Measurements from ENCODE around the gene FAM107A.

FAM107A gene

GRCh38 chr3:58563386-58564035, 13.7 kb downstream of the FAM107A start:
- intact Hi-C loops (cut with DNase I; ENCODE audit: low total_unique reads) = no loop called here
- peak in 1 of 2 donors; percentile 21 for DNase-seq
- H3K36me3 ChIP-seq = no peaks in the 10 kb centered on the region

GRCh38 chr3:58562498-58562897, 14.7 kb downstream of the FAM107A start:
- Histone ChIP-seq H3K27ac (no peak overlapping the region), H3K4me3 (no peak overlapping the region), H3K4me1 (no peaks in the 10 kb centered on the region), H3K27me3 (no peaks in the 10 kb centered on the region), H3K36me3 (no peaks in the 10 kb centered on the region), H3K9me3 (no peaks in the 10 kb centered on the region)
- peak in 1 of 2 donors; percentile 45 for DNase-seq
- intact Hi-C loops (cut with DNase I; ENCODE audit: low total_unique reads) = no loop called here
- no peak for TF ChIP-seq CTCF (IDR thresholded peaks at IDR 0.05)

More at GRCh38 chr3:58563386-58564035, 13.7 kb downstream of the FAM107A start:
- no peak for TF ChIP-seq CTCF (IDR thresholded peaks at IDR 0.05)
- no peaks in the 10 kb centered on the region for H3K9me3 ChIP-seq
- no peak overlapping the region for H3K27ac ChIP-seq
- H3K4me1 ChIP-seq = no peaks in the 10 kb centered on the region
- no peaks in the 10 kb centered on the region for H3K27me3 ChIP-seq
- H3K4me3 ChIP-seq = no peak overlapping the region

GRCh38 chr3:58560771-58561311, 16.4 kb downstream of the FAM107A start:
- TF ChIP-seq CTCF (IDR thresholded peaks at IDR 0.05) = no peak
- peak in 1 of 2 donors; percentile 47 for DNase-seq
- Histone ChIP-seq H3K4me1 (no peaks in the 10 kb centered on the region), H3K27me3 (no peaks in the 10 kb centered on the region), H3K36me3 (no peaks in the 10 kb centered on the region), H3K9me3 (no peaks in the 10 kb centered on the region), H3K27ac (no peak overlapping the region), H3K4me3 (no peak overlapping the region)
- intact Hi-C loops (cut with DNase I; ENCODE audit: low total_unique reads) = no loop called here

- H3K27ac ChIP-seq = no peak overlapping the region
- no peak overlapping the region for H3K4me3 ChIP-seq
- peak in 1 of 2 donors; percentile 51 for DNase-seq
- H3K9me3 ChIP-seq = no peaks in the 10 kb centered on the region
- intact Hi-C loops (cut with DNase I; ENCODE audit: low total_unique reads) = no loop called here
- H3K4me1 ChIP-seq = no peaks in the 10 kb centered on the region
- H3K36me3 ChIP-seq = no peaks in the 10 kb centered on the region
- H3K27me3 ChIP-seq = no peaks in the 10 kb centered on the region
- TF ChIP-seq CTCF (IDR thresholded peaks at IDR 0.05) = no peak
Measured at GRCh38 chr3:58559586-58559985, 17.6 kb downstream of the FAM107A start.

- Histone ChIP-seq H3K27ac (no peak overlapping the region), H3K27me3 (no peaks in the 10 kb centered on the region), H3K4me3 (no peak overlapping the region), H3K36me3 (no peaks in the 10 kb centered on the region), H3K9me3 (no peaks in the 10 kb centered on the region), H3K4me1 (no peaks in the 10 kb centered on the region)
- DNase-seq = no peak
- no peak for TF ChIP-seq CTCF (IDR thresholded peaks at IDR 0.05)
- intact Hi-C loops (cut with DNase I; ENCODE audit: low total_unique reads) = no loop called here
Measured at GRCh38 chr3:58557491-58557890, 19.7 kb downstream of the FAM107A start.

Data from tibial artery (tissue), 4 donors.